HG02588 (cell line): ENCODE measurements around the gene ATP2A2.
"Not testable (repeated sequence)": the region's sequence is repeated elsewhere in the genome, so short reads cannot be mapped to it uniquely, and the experiment has no call there.

Experiments
- ATAC-seq: cut with Tn5 transposase; IDR thresholded peaks from one replicate; pipeline ENCODE4 v1.9.1; 2021; ENCODE audit warnings: mild to moderate bottlenecking, moderate library complexity; ENCODE audit not compliant: unreplicated experiment

ATP2A2 gene

GRCh38 chr12:110280779-110281548 lies at the start of gene ATP2A2:
Gene ATP2A2, plus strand, starts transcription at chr12:110281247. Its CDS starts 543 bp downstream, at chr12:110281790.
- ATAC-seq = peak; percentile 71

- ATAC-seq = no peak
These were observed 47.7 kb upstream of the ATP2A2 start for GRCh38 chr12:110233212-110233903.

- no peak for ATAC-seq
These were observed 46.7 kb upstream of the ATP2A2 start for GRCh38 chr12:110234331-110234751.

GRCh38 chr12:110234755-110235154 lies 46.3 kb upstream of the ATP2A2 start:
- ATAC-seq = no peak

- no peak for ATAC-seq
These were observed 45.7 kb upstream of the ATP2A2 start for GRCh38 chr12:110235383-110235782.

GRCh38 chr12:110243227-110243626 lies 37.8 kb upstream of the ATP2A2 start:
- no peak for ATAC-seq

GRCh38 chr12:110244372-110244771 lies 36.7 kb upstream of the ATP2A2 start:
- ATAC-seq = no peak

- no peak for ATAC-seq
These were observed 36.2 kb upstream of the ATP2A2 start for GRCh38 chr12:110244829-110245228.

- no peak for ATAC-seq
These were observed 35.7 kb upstream of the ATP2A2 start for GRCh38 chr12:110245369-110245772.

GRCh38 chr12:110246636-110247339 lies 34.3 kb upstream of the ATP2A2 start:
- ATAC-seq = no peak

GRCh38 chr12:110247340-110248095 lies 33.5 kb upstream of the ATP2A2 start:
- ATAC-seq = no peak

- ATAC-seq = no peak
These were observed 33.0 kb upstream of the ATP2A2 start for GRCh38 chr12:110248096-110248447.

GRCh38 chr12:110249105-110249504 lies 31.9 kb upstream of the ATP2A2 start:
- ATAC-seq = no peak

GRCh38 chr12:110249716-110250225 lies 31.3 kb upstream of the ATP2A2 start:
- ATAC-seq = no peak

- ATAC-seq = no peak
These were observed 29.7 kb upstream of the ATP2A2 start for GRCh38 chr12:110251381-110251780.

- no peak for ATAC-seq
These were observed 28.3 kb upstream of the ATP2A2 start for GRCh38 chr12:110252716-110253115.

- no peak for ATAC-seq
These were observed 27.9 kb upstream of the ATP2A2 start for GRCh38 chr12:110253176-110253575.

- ATAC-seq = no peak
These were observed 26.0 kb upstream of the ATP2A2 start for GRCh38 chr12:110254971-110255540.

- not testable (repeated sequence) for ATAC-seq
These were observed 25.1 kb upstream of the ATP2A2 start for GRCh38 chr12:110255890-110256456.

- ATAC-seq = no peak
These were observed 24.1 kb upstream of the ATP2A2 start for GRCh38 chr12:110256780-110257431.
